Stimulated activated CD8-positive, alpha-beta memory T cell treated with anti-CD3 and anti-CD28 coated beads, Interleukin-7, amount 100 ng/mL, for 1 hour (primary cell): ENCODE measurements around the gene VAT1.

Source experiments
- DNase-seq, 2 donors: peaks; one replicate each; pipeline ENCODE4 v3.0.0-alpha.2; 2020; ENCODE audit warnings: low read depth in 2 of 2

The VAT1 gene

GRCh38 chr17:43027091-43028032, 5.2 kb upstream of the VAT1 start:
- no peak for DNase-seq

GRCh38 chr17:43026595-43026994, 4.4 kb upstream of the VAT1 start:
- no peak for DNase-seq

- no peak for DNase-seq
These were observed 3.8 kb upstream of the VAT1 start for GRCh38 chr17:43025766-43026537.

GRCh38 chr17:43025290-43025657, 3.1 kb upstream of the VAT1 start:
- DNase-seq, result no peak

- DNase-seq, result peak; percentile 51 to 54
These were observed 2.5 kb upstream of the VAT1 start, which contains the start of gene RND2 for GRCh38 chr17:43024407-43025289. RND2 (plus strand) TSS chr17:43025231; CDS start chr17:43025348, 117 bp downstream.

GRCh38 chr17:43020789-43021740, 1.1 kb downstream of the VAT1 start:
- DNase-seq, result no peak

GRCh38 chr17:43020030-43020621, 2.1 kb downstream of the VAT1 start:
- DNase-seq, result no peak

GRCh38 chr17:43019418-43019817, 2.8 kb downstream of the VAT1 start:
- DNase-seq, result no peak

- DNase-seq, result no peak
These were observed 3.3 kb downstream of the VAT1 start for GRCh38 chr17:43018932-43019331.

GRCh38 chr17:43018008-43018853, 4.0 kb downstream of the VAT1 start:
- no peak for DNase-seq

- DNase-seq, result no peak
These were observed 6.0 kb downstream of the VAT1 start for GRCh38 chr17:43016216-43016615.

GRCh38 chr17:43015579-43015978, 6.6 kb downstream of the VAT1 start:
- DNase-seq, result no peak

- no peak for DNase-seq
These were observed 7.3 kb downstream of the VAT1 start for GRCh38 chr17:43014649-43015542.

GRCh38 chr17:43014020-43014648, 8.1 kb downstream of the VAT1 start:
- no peak for DNase-seq

- no peak for DNase-seq
These were observed 8.9 kb downstream of the VAT1 start for GRCh38 chr17:43013296-43013695.

GRCh38 chr17:43011728-43012472, 10.3 kb downstream of the VAT1 start:
- no peak for DNase-seq
